ENCODE results near the gene CDKAL1.

The CDKAL1 gene

GRCh38 chr6:21083708-21084107 lies 549.5 kb downstream of the CDKAL1 start:
- Histone ChIP-seq H3K79me2 (ENCODE audit: control insufficient read depth, insufficient read depth, low read length) (no peaks in the 10 kb centered on the region), H2BK120ac (ENCODE audit: low read depth, low read length) (no peak overlapping the region), H3K4me2 (ENCODE audit: low read length) (no peak overlapping the region), H4K8ac (ENCODE audit: low read depth, low read length) (no peak overlapping the region), H3K18ac (ENCODE audit: low read length) (no peak overlapping the region), H3K79me1 (ENCODE audit: low read length) (no peaks in the 10 kb centered on the region), H3K23ac (ENCODE audit: low read length) (no peak overlapping the region), H3K56ac (ENCODE audit: low read length) (no peak overlapping the region), H3K4me3 (ENCODE audit: low read length) (no peak overlapping the region), H2BK5ac (ENCODE audit: low read length) (no peak overlapping the region), H2BK15ac (replicated peaks; ENCODE audit: low read depth) (no peak overlapping the region), H3K36me3 (ENCODE audit: control insufficient read depth, insufficient read depth, low read length) (no peaks in the 10 kb centered on the region), H3K27me3 (ENCODE audit: insufficient read depth, low read length, poor library complexity) (no peaks in the 10 kb centered on the region), H2AK5ac (ENCODE audit: low read length) (no peak overlapping the region), H4K5ac (ENCODE audit: low read length) (no peak overlapping the region), H3K9ac (ENCODE audit: low read length) (no peak overlapping the region), H3K27ac (ENCODE audit: low read depth, low read length) (no peak overlapping the region), H3K4me1 (ENCODE audit: control insufficient read depth, low read depth, low read length) (peaks cover 4% of the 10 kb centered on the region), H3K4ac (ENCODE audit: low read depth, low read length) (no peak overlapping the region)
- DNase-seq, result no peak
- no CpG with 5 or more reads among the region's 4 CpGs for WGBS (ENCODE audit: extremely low coverage, insufficient coverage, low lambda C conversion rate)

GRCh38 chr6:21084656-21085055 lies 550.4 kb downstream of the CDKAL1 start:
- no peak overlapping the region for H2BK15ac ChIP-seq (replicated peaks; ENCODE audit: low read depth)
- H3K27me3 ChIP-seq (ENCODE audit: insufficient read depth, low read length, poor library complexity), result no peaks in the 10 kb centered on the region
- no peak overlapping the region for H2BK120ac ChIP-seq (ENCODE audit: low read depth, low read length)
- H3K18ac ChIP-seq (ENCODE audit: low read length), result no peak overlapping the region
- no peak overlapping the region for H4K5ac ChIP-seq (ENCODE audit: low read length)
- no peaks in the 10 kb centered on the region for H3K79me1 ChIP-seq (ENCODE audit: low read length)
- DNase-seq, result no peak
- no peak overlapping the region for H3K9ac ChIP-seq (ENCODE audit: low read length)
- H3K4me1 ChIP-seq (ENCODE audit: control insufficient read depth, low read depth, low read length), result no peaks in the 10 kb centered on the region
- no peak overlapping the region for H3K56ac ChIP-seq (ENCODE audit: low read length)
- no CpG with 5 or more reads among the region's 2 CpGs for WGBS (ENCODE audit: extremely low coverage, insufficient coverage, low lambda C conversion rate)
- H3K4me2 ChIP-seq (ENCODE audit: low read length), result no peak overlapping the region
- no peak overlapping the region for H2AK5ac ChIP-seq (ENCODE audit: low read length)
- no peak overlapping the region for H3K27ac ChIP-seq (ENCODE audit: low read depth, low read length)
- H3K36me3 ChIP-seq (ENCODE audit: control insufficient read depth, insufficient read depth, low read length), result no peaks in the 10 kb centered on the region
- H4K8ac ChIP-seq (ENCODE audit: low read depth, low read length), result no peak overlapping the region
- no peaks in the 10 kb centered on the region for H3K79me2 ChIP-seq (ENCODE audit: control insufficient read depth, insufficient read depth, low read length)
- no peak overlapping the region for H2BK5ac ChIP-seq (ENCODE audit: low read length)
- H3K4ac ChIP-seq (ENCODE audit: low read depth, low read length), result no peak overlapping the region
- H3K4me3 ChIP-seq (ENCODE audit: low read length), result no peak overlapping the region
- no peak overlapping the region for H3K23ac ChIP-seq (ENCODE audit: low read length)

- Histone ChIP-seq H2AK5ac (ENCODE audit: low read length) (no peak overlapping the region), H4K5ac (ENCODE audit: low read length) (no peak overlapping the region), H3K4ac (ENCODE audit: low read depth, low read length) (no peak overlapping the region), H2BK5ac (ENCODE audit: low read length) (no peak overlapping the region), H3K9ac (ENCODE audit: low read length) (no peak overlapping the region), H3K79me2 (ENCODE audit: control insufficient read depth, insufficient read depth, low read length) (no peaks in the 10 kb centered on the region), H2BK120ac (ENCODE audit: low read depth, low read length) (no peak overlapping the region), H3K18ac (ENCODE audit: low read length) (no peak overlapping the region), H2BK15ac (replicated peaks; ENCODE audit: low read depth) (no peak overlapping the region), H3K27me3 (ENCODE audit: insufficient read depth, low read length, poor library complexity) (no peaks in the 10 kb centered on the region), H3K4me3 (ENCODE audit: low read length) (no peak overlapping the region), H3K23ac (ENCODE audit: low read length) (no peak overlapping the region), H4K8ac (ENCODE audit: low read depth, low read length) (no peak overlapping the region), H3K56ac (ENCODE audit: low read length) (no peak overlapping the region), H3K36me3 (ENCODE audit: control insufficient read depth, insufficient read depth, low read length) (no peaks in the 10 kb centered on the region), H3K4me1 (ENCODE audit: control insufficient read depth, low read depth, low read length) (no peaks in the 10 kb centered on the region), H3K4me2 (ENCODE audit: low read length) (no peak overlapping the region), H3K27ac (ENCODE audit: low read depth, low read length) (no peak overlapping the region), H3K79me1 (ENCODE audit: low read length) (no peaks in the 10 kb centered on the region)
- DNase-seq, result no peak
- WGBS (ENCODE audit: extremely low coverage, insufficient coverage, low lambda C conversion rate), result no CpG with 5 or more reads among the region's 3 CpGs
Observed at GRCh38 chr6:21085211-21085610, 551.0 kb downstream of the CDKAL1 start.

GRCh38 chr6:21085643-21086042 lies 551.4 kb downstream of the CDKAL1 start:
- no CpG with 5 or more reads among the region's 3 CpGs for WGBS (ENCODE audit: extremely low coverage, insufficient coverage, low lambda C conversion rate)
- Histone ChIP-seq H3K4ac (ENCODE audit: low read depth, low read length) (no peak overlapping the region), H2AK5ac (ENCODE audit: low read length) (no peak overlapping the region), H4K8ac (ENCODE audit: low read depth, low read length) (no peak overlapping the region), H3K4me3 (ENCODE audit: low read length) (no peak overlapping the region), H3K79me2 (ENCODE audit: control insufficient read depth, insufficient read depth, low read length) (no peaks in the 10 kb centered on the region), H4K5ac (ENCODE audit: low read length) (no peak overlapping the region), H2BK5ac (ENCODE audit: low read length) (no peak overlapping the region), H3K56ac (ENCODE audit: low read length) (no peak overlapping the region), H3K79me1 (ENCODE audit: low read length) (no peaks in the 10 kb centered on the region), H3K27ac (ENCODE audit: low read depth, low read length) (no peak overlapping the region), H3K23ac (ENCODE audit: low read length) (no peak overlapping the region), H3K27me3 (ENCODE audit: insufficient read depth, low read length, poor library complexity) (no peaks in the 10 kb centered on the region), H3K9ac (ENCODE audit: low read length) (no peak overlapping the region), H2BK15ac (replicated peaks; ENCODE audit: low read depth) (no peak overlapping the region), H3K4me1 (ENCODE audit: control insufficient read depth, low read depth, low read length) (no peaks in the 10 kb centered on the region), H3K36me3 (ENCODE audit: control insufficient read depth, insufficient read depth, low read length) (no peaks in the 10 kb centered on the region), H3K4me2 (ENCODE audit: low read length) (no peak overlapping the region), H3K18ac (ENCODE audit: low read length) (peak overlapping the region; percentile 39), H2BK120ac (ENCODE audit: low read depth, low read length) (no peak overlapping the region)
- DNase-seq, result no peak

GRCh38 chr6:21087188-21087587 lies 552.9 kb downstream of the CDKAL1 start:
- no peak overlapping the region for H2BK120ac ChIP-seq (ENCODE audit: low read depth, low read length)
- DNase-seq, result no peak
- H3K23ac ChIP-seq (ENCODE audit: low read length), result no peak overlapping the region
- no peak overlapping the region for H4K5ac ChIP-seq (ENCODE audit: low read length)
- no peak overlapping the region for H3K4me2 ChIP-seq (ENCODE audit: low read length)
- H4K8ac ChIP-seq (ENCODE audit: low read depth, low read length), result no peak overlapping the region
- no peak overlapping the region for H3K56ac ChIP-seq (ENCODE audit: low read length)
- no peak overlapping the region for H3K4ac ChIP-seq (ENCODE audit: low read depth, low read length)
- no peak overlapping the region for H3K9ac ChIP-seq (ENCODE audit: low read length)
- no peak overlapping the region for H3K4me3 ChIP-seq (ENCODE audit: low read length)
- no peak overlapping the region for H2AK5ac ChIP-seq (ENCODE audit: low read length)
- H2BK15ac ChIP-seq (replicated peaks; ENCODE audit: low read depth), result no peak overlapping the region
- no peak overlapping the region for H2BK5ac ChIP-seq (ENCODE audit: low read length)
- no peak overlapping the region for H3K27ac ChIP-seq (ENCODE audit: low read depth, low read length)
- no peaks in the 10 kb centered on the region for H3K79me1 ChIP-seq (ENCODE audit: low read length)
- H3K18ac ChIP-seq (ENCODE audit: low read length), result no peak overlapping the region
- H3K4me1 ChIP-seq (ENCODE audit: control insufficient read depth, low read depth, low read length), result no peaks in the 10 kb centered on the region
- no CpG with 5 or more reads among the region's 4 CpGs for WGBS (ENCODE audit: extremely low coverage, insufficient coverage, low lambda C conversion rate)
- no peaks in the 10 kb centered on the region for H3K36me3 ChIP-seq (ENCODE audit: control insufficient read depth, insufficient read depth, low read length)
- no peaks in the 10 kb centered on the region for H3K27me3 ChIP-seq (ENCODE audit: insufficient read depth, low read length, poor library complexity)
- no peaks in the 10 kb centered on the region for H3K79me2 ChIP-seq (ENCODE audit: control insufficient read depth, insufficient read depth, low read length)

- H4K8ac ChIP-seq (ENCODE audit: low read depth, low read length), result no peak overlapping the region
- H3K56ac ChIP-seq (ENCODE audit: low read length), result no peak overlapping the region
- no peak overlapping the region for H2BK120ac ChIP-seq (ENCODE audit: low read depth, low read length)
- no peaks in the 10 kb centered on the region for H3K27me3 ChIP-seq (ENCODE audit: insufficient read depth, low read length, poor library complexity)
- no CpG with 5 or more reads among the region's 2 CpGs for WGBS (ENCODE audit: extremely low coverage, insufficient coverage, low lambda C conversion rate)
- no peak overlapping the region for H4K5ac ChIP-seq (ENCODE audit: low read length)
- H2BK5ac ChIP-seq (ENCODE audit: low read length), result no peak overlapping the region
- peak overlapping the region; percentile 1 for H3K18ac ChIP-seq (ENCODE audit: low read length)
- H3K4me2 ChIP-seq (ENCODE audit: low read length), result no peak overlapping the region
- no peak overlapping the region for H3K4me3 ChIP-seq (ENCODE audit: low read length)
- H3K4ac ChIP-seq (ENCODE audit: low read depth, low read length), result no peak overlapping the region
- no peak overlapping the region for H3K27ac ChIP-seq (ENCODE audit: low read depth, low read length)
- no peak overlapping the region for H2BK15ac ChIP-seq (replicated peaks; ENCODE audit: low read depth)
- DNase-seq, result no peak
- H3K79me1 ChIP-seq (ENCODE audit: low read length), result no peaks in the 10 kb centered on the region
- no peak overlapping the region for H2AK5ac ChIP-seq (ENCODE audit: low read length)
- H3K9ac ChIP-seq (ENCODE audit: low read length), result no peak overlapping the region
- no peaks in the 10 kb centered on the region for H3K79me2 ChIP-seq (ENCODE audit: control insufficient read depth, insufficient read depth, low read length)
- H3K36me3 ChIP-seq (ENCODE audit: control insufficient read depth, insufficient read depth, low read length), result no peaks in the 10 kb centered on the region
- no peak overlapping the region for H3K23ac ChIP-seq (ENCODE audit: low read length)
- H3K4me1 ChIP-seq (ENCODE audit: control insufficient read depth, low read depth, low read length), result no peaks in the 10 kb centered on the region
Observed at GRCh38 chr6:21091411-21091810, 557.2 kb downstream of the CDKAL1 start.
